HG03097 (cell line): ENCODE results near the gene BHLHA9.

ENCODE experiments used
- ATAC-seq: cut with Tn5 transposase; IDR thresholded peaks from one replicate; pipeline ENCODE4 v1.9.1; 2021; ENCODE audit not compliant: unreplicated experiment, low FRiP score

Gene BHLHA9

DNA sequence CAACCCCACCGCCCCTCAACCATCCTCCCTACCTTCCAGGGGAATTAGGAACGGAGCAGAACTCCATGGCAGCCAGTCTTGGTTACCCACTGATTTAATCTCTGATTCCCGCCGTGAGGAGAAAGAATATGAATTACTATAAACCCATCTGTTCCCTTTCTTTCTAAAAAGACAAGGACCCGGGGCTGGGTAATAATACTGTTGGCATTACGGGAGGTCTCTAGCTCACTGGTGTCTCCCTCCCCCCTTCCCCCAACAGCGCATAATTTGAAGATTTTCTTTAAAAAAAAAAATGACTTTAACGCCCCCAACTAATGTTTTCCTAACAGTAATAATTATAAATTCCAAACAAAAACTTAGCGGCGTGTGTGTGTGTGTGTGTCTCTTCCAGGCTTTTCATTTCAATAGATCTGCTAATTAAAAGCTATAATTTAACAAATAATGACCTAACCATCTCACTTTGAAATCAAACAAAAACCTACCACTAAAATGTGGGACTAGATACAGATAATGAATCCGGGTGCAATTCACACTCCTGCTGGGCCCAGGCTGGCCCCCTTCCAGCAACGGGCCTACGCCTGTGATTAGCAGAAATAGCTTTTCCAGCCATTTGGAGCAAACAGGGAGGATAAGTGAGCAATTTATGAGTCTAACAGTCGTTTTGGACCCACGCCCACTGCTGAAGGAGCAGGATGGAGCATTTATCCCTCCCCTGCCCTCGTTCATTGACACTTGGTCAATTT is 18.2 kb upstream of the BHLHA9 start:
- no peak for ATAC-seq

DNA sequence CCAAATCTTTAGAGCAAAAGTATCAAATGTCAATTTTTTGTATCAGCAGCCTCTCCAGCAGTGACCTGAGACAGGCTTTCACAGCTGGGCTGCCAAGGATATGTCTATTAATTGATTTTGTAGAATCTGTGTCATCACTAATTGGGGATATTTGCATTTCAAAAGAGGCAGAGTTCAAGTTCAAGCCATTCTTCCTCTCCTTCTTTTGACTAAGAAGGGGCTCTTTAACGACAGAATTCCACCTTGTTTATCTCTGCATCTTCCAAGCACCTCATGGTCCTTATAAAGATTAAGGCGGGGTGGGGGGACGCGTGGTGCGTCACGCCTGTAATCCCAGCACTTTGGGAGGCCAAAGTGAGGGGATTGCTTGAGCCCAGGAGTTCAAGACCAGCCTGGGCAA is 15.2 kb upstream of the BHLHA9 start:
- ATAC-seq: no peak

DNA sequence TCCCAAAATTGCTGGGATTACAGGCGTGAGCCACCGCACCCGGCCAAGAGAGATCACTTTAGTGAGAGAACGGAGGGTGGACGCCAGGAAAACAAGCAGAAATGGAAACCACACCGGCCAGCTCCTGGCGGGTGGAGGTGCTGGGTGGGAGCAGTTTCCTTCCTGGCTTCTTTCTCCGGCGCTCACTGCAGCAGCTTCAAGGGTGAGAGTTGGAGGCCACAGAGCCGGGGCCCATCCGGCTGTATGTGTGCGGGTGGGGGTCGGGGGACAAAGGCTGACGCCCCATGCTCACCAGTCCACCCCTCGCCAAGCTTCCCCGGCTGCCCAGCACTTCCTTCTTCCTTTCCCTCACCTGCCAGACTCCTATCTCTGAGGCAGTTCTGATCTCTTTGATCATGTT is 13.5 kb upstream of the BHLHA9 start:
- ATAC-seq: no peak

DNA sequence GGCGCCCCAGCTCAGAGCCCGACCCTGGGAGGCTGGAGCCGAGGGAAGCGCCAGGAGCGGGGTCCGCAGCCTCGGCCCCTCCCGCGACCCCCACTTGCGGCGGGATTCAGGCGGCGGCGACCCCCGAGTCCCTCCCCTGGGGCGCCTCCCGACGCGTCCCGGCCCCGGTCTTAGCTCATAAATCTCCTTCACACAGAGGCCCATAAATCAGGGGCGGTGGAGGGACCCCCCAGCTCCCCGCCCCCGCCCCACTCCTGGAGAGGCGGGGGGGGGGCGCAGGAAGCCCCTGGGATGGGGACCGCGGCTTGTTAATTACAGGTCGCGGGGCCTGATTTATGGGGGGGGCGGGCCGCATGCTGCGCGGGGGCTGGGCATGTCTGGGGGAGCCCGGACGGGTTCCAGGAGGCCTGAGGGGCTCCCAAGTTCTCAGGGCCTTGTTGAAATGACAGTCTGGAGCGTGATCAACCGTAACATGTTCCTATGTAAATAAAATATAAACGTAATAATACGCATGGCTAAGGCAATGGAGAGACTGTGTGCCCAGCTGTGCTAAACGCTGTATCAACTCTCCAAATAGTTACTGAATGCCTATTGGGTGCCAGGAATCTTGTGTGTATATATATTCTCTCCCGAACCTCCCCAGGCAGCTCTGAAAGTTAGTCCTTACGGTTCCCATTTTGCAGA is 10.0 kb upstream of the BHLHA9 start:
- no peak for ATAC-seq

DNA sequence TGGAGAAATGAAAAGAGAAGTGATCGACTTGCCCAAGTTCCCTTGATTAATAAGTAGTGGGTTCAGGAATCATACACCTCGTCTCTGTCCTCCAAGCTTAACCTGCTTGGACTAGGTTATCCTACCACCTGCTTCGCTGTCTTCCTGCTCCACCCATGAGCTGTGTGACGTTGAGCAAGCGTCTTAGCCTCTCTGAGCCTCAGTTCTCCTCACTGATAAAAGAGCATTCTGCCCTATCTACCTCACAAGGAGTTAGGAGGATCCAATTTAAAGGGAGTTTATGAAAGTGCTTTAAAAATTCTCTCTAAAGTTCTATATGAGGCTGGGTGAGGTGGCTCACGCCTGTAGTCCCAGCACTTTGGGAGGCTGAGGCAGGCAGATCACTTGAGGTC is 9.5 kb upstream of the BHLHA9 start:
- ATAC-seq: no peak

DNA sequence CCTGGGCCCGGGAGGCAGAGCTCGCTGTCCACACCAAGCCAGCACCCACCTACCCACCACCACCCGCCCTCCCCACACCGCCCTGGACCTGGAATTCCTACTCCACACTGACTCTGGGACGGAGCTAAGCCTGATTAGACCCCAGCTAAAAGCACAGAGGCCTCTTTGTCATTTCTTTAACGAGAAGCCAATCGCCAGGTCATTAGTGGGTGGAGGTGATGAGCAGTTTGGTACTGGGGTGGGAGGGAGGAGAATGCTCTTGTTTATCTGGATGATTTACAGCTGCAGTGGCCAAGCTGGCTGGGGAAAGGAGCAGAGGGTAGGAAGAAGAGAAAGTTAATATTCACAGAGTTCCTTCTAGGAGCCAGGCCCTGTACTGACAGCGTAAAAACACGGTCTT is 6.0 kb upstream of the BHLHA9 start:
- no peak for ATAC-seq

DNA sequence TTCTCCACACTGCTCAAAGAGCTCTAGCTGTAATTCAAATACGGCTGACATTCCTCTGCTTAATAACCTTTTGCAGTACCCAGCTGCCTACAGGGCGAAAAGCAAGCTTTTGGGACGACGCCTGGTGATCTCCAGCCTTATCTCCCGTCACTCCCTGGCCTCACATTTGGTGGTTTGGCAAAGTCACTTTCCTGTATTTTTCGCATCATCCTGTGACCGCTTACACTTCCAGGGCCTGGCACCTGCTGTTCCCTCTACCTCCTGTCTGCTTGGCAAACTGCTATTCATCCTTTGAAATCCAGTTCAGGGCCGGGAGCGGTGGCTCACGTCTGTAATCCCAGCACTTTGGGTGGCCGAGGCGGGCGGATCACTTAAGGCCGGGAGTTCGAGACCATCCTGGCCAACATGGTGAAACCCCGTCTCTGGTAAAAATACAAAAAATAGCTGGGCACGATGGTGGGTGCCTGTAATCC is 2.7 kb upstream of the BHLHA9 start:
- no peak for ATAC-seq

DNA sequence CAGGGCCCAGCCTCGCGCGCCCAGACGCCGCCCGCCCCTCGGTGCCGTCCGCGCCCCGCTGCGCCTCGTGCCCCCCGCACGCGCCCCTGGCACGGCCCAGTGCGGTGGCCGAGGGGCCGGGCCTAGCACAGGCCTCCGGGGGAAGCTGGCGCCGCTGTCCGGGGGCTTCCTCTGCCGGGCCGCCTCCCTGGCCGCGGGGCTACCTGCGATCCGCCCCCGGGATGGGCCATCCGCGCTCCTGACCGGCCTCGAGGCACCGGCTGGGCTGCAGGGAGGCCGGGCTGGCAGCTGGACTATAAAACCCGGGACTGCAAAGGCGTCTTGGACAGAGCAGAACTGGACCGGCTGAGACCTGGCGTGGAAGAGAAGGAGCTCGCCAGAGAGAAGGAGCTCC is 783 bp downstream of the BHLHA9 start:
- ATAC-seq: no peak

DNA sequence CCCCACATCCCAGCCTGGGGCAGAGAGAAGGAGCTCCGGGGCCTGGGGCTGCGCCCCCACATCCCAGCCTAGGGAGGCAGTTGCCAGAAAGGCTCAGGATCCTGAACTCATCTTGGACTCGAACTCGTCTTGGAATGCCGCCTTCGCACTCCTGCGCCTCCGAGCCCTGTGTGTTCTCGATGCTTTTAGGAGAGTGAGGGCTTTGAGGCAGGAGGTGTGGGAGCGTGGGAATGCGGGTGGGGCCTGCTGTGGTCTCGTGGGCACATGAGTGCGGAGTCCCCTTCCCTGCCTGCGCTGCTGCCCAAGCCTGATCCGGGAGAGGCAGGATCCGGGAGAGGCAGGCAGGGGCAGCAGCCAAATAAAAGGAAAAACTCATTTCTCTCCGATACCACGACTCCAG is 1.2 kb downstream of the BHLHA9 start:
- ATAC-seq: no peak

DNA sequence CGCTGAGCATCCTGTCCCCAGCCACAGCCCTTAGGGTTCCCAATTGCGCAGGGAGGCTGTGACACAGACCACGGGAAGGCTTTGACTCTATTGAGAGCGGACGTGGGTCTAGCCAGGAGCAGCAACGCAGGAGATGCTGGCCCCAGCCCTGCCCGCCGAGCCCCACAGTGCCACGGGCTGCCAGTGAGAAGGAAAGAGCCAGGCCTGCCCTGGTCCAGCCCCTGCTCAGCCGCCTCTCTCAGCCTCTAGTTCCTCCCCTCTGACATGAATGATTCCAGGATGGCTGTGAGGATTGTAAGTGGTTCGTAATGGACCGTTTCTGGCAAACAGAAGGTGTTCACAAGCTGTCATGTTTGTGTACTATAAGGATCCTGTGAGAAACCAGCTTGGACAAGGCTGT is 2.5 kb downstream of the BHLHA9 start:
- ATAC-seq: no peak

DNA sequence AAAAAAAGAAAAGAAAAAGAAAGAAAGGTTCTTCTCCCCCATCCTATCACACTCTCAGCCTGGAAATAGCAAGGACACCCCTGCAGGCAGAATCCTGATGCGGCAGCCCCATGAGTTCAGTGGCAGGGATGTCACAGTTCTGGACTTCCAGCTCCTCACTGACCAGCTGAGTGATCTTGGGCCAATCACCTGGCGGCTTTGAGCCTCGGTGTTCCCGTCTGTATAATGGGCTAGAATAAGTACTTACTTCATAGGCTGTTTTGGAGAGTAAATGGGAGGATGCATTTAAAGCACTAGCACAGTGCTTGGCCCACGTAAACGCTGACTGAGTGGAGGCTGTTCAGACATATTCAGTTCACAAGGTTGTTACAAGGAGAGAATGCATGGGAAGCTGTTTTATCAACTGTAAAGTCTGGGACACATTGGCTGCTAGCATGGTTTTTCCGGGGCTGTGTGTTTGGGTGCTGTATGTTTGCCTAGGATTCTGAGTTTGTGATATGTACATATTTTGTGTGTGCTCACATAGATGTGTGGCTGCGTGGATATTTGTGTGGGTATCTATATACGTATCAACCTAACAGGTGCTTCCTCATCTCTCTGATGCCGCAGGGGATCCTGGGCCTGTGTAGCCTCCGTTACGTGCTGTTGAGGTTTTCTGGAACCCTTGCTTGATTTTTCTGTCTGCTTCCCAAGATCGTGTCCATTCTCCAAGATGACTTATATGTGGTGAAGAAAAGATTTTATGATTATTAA is 3.4 kb downstream of the BHLHA9 start:
- no peak for ATAC-seq

DNA sequence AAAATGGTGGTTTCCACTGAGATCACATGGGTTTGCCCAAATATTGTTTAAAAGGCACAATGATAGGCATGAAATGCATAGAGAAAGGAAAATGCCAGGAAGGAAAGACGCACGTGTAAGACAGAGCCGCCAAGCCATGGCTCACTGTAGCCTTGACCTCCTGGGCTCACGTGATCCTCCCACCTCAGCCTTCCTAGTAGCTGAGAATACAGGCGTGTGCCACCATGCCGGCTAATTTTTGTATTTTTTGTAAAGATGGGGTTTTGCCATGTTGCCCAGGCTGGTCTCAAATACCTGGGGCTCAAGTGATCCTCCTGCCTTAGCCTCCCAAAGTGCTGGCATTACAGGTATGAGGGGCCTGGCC is 4.0 kb downstream of the BHLHA9 start:
- no peak for ATAC-seq

DNA sequence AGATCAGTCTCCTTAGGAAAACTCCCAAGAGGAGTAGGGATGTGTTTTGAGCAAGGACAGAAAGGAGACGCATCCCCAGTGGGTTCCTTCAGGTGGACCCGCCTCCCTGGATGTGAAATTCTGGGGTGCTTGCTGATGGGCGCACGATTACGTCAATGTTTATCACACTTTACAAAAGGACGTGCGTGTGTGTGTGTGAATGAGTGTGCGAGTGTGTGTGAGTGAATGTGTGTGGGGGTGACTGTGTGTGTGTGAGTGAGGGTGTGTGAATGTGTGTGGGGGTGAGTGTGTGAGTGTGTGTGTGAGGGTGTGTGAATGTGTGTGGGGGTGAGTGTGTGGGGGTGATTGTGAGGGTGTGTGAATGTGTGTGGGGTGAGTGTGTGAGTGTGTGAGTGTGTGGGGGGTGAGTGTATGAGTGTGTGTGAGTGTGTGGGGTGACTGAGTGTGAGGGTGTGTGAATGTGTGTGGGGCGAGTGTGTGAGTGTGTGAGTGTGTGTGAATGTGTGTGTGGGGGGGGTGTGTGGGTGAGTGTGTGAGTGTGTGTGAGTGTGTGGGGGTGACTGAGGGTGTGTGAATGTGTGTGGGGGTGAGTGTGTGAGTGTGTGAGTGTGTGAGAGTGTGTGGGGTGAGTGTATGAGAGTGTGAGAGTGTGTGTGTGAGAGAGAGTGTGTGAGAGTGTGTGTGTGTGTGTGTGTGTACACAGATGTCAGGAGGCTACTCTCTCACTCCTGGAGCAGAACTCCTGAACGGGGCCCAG is 5.1 kb downstream of the BHLHA9 start:
- ATAC-seq: no peak

DNA sequence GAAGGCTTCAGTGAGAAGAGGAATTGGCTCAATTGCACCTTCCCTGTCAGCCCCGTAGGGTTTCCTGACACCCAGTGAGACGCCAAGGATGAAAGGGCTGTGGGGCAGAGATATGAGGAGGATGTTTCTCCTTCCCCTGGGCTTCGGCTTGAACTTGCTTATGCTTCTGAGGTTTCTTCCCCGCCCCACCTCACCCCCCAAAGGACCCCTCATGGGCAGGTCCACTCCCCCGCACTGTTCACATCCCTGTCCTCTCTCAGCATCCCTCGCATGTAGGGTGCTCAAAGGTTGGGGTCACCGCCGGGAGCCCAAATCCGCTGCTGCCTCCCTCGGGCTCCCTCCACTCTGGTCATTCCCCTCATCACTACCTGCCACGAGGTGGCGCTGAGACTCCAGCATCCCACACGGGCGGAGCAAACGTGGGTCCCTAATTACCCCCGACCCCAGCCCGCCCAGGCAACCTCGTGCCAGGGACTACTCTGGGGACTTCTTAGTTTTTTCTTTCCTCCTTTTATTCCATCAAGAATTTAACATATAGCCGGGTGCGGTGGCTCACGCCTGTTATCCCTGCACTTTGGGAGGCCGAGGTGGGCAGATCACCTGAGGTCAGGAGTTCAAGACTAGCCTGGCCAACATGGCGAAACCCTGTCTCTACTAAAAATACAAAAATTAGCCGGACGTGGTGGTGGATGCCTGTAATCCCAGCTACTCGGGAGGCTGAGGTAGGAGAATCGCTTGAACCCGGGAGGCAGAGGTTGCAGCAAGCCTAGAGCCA is 5.9 kb downstream of the BHLHA9 start:
- no peak for ATAC-seq

DNA sequence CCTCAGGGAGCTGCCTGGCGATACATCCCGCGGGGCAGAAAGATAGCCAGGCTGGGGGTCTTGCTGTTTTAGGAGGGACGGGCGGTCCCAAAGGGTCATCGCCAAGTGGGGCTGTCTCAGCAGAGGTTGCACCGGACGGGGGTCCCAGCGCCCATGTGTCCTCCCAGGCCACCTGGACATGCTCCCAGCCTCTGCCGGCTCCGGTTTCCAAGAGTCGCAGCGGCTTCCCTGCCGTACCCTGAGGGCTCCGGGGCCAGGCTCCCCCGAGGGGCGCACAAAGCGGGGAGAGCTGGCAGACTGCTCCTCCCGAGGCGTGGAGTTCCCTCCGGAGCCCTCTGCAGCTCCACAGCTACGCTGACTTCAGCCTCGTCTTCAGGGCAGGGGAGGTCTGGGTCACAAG is 10.4 kb downstream of the BHLHA9 start:
- ATAC-seq: no peak

DNA sequence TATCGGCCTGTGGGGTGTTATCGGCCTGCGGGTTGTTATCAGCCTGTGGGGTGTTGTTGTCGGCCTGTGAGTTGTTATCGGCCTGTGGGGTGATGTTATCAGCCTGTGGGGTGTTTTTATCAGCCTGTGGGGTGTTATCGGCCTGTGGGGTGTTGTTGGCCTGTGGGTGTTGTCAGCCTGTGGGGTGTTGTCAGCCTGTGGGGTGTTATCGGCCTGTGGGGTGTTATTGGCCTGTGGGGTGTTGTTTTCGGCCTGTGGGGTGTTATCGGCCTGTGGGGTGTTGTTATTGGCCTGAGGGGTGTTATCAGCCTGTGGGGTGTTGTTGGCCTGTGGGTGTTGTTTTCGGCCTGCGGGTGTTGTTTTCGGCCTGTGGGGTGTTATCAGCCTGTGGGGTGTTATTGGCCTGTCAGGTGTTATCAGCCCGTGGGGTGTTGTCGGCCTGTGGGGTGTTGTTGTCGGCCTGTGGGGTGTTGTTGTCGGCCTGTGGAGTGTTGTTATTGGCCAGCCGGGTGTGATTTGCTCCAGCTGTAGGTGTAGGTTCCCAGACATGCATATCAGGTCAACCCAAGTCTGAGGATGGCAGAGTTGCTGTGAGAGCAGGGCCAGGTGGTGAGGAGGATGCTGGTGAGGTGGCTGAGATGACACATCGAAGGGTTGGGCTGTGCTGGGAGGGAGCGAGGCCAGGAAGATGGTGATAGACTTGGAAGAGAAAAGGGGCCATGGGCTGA is 16.3 kb downstream of the BHLHA9 start:
- no peak for ATAC-seq

DNA sequence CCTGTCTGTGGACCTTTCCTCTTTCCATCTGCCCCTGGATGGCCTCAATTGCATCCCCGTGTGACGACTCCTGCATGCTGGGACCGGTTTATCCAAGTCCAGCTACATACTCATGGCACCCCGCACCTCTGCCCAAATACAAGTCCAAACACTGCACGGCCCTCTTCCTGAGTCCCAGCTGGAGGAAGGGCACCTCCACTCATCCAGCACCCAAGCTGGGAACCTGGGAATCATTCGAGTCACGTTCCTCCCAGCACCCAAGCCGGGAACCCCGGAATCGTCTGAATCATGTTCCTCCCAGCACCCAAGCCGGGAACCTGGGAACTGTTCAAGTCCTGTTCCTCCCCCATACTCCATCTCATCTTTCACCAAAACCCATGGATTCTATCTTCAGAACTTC is 19.5 kb downstream of the BHLHA9 start:
- no peak for ATAC-seq

DNA sequence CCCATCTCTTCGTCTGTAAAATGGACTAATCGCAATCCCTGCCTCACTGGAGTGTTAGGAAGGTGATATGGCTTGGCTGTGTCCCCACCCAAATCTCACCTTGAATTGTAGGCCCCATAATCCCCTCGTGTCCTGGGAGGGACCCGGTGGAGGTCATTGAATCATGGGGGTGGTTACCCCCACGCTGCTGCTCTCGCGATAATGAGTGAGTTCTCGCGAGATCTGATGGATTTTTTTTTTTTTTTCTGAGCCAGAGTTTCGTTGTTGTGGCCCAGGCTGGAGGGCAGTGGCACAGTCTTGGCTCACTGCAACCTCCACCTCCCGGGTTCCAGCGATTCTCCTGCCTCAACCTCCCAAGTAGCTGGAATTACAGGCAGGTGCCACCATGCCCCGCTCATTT is 20.4 kb downstream of the BHLHA9 start:
- ATAC-seq: no peak

DNA sequence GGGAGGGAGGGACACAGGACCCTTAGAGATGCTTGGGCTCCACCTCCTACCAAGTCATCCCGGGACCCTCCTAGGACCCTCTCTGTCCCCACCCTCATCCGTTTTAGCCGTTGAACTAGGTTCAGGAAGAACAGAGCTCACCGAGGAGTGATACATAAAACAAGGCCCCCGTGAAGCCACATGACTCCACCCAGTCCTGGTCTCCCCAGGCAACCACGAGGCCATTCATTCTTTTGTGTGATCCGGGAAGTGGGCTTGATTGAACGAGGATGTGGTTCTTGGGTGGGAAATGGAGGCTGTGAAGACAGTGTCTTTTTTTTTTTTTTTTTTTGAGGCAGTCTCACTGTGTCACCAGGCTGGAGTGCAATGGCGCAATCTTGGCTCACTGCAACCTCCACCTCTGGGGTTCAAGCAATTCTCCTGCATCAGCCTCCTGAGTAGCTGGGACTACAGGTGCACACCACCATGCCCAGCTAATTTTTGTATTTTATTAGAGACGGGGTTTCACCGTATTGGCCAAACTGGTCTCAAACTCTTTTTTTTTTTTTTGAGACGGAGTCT is 24.0 kb downstream of the BHLHA9 start:
- no peak for ATAC-seq
